Peyer's patch (tissue), 4 donors: Measurements from ENCODE around the gene RAP1GAP. TPM values are rescaled to one million over a fixed set of nuclear protein-coding genes. Genes with fewer than 3 reads are reported as not detected.

Source experiments
- DNase-seq, 3 donors: peaks; one replicate each; pipeline ENCODE4 v3.0.0-alpha.2; 2017 to 2019
- H3K27ac ChIP-seq, 4 donors: fragments of 200-600 bp; sonication (generic); one replicate each; pipeline ENCODE4 v1.5.1; 2016 to 2019
- H3K27me3 ChIP-seq, 2 donors: fragments of 200-600 bp; sonication (generic); one replicate each; pipeline ENCODE4 v1.5.1; 2019
- H3K36me3 ChIP-seq, 3 donors: fragments of 200-600 bp; sonication (generic); one replicate each; pipeline ENCODE4 v1.5.1; 2016 to 2019
- H3K4me1 ChIP-seq, 4 donors: fragments of 200-600 bp; sonication (generic); one replicate each; pipeline ENCODE4 v1.5.1; 2016 to 2019
- H3K4me3 ChIP-seq, 4 donors: fragments of 200-600 bp; sonication (generic); 1 replicate in 3 of 4; 2 replicates in 1 of 4; pipeline ENCODE4 v1.5.1; 2016 to 2019; ENCODE audit warnings: mild to moderate bottlenecking in 1 of 4
- H3K9me3 ChIP-seq, 4 donors: fragments of 200-600 bp; sonication (generic); one replicate each; pipeline ENCODE4 v1.5.1; 2016 to 2019; ENCODE audit warnings: mild to moderate bottlenecking in 1 of 4
- POLR2A ChIP-seq, 2 donors: fragments of 450-650 bp; IDR thresholded peaks; one replicate each; pipeline ENCODE4 v1.5.1; 2017; ENCODE audit warnings: antibody characterized with exemption in 2 of 2, mild to moderate bottlenecking in 2 of 2, moderate library complexity in 2 of 2
- total RNA-seq, 4 donors: library from RNA; depleted of rRNA; stranded (reverse); fragments of >200 nt; gene quantifications; one replicate each; pipeline ENCODE4 v1.1.0, GENCODE V29; 2016
- TF ChIP-seq, protein P1 (sequence below), 6 experiments: fragments of 450-650 bp in 4 of 6; fragments of 200-600 bp in 2 of 6; sonication (generic) in 1 of 6; IDR thresholded peaks; one replicate each; pipeline ENCODE4 v1.5.1; 2017 to 2019; ENCODE audit warnings: antibody characterized with exemption in 6 of 6, mild to moderate bottlenecking in 3 of 6, moderate library complexity in 1 of 6

RAP1GAP gene
- total RNA-seq, 4 donors from 2014 or later: 32.2 to 65.3 (median 57.0) TPM

DNA sequence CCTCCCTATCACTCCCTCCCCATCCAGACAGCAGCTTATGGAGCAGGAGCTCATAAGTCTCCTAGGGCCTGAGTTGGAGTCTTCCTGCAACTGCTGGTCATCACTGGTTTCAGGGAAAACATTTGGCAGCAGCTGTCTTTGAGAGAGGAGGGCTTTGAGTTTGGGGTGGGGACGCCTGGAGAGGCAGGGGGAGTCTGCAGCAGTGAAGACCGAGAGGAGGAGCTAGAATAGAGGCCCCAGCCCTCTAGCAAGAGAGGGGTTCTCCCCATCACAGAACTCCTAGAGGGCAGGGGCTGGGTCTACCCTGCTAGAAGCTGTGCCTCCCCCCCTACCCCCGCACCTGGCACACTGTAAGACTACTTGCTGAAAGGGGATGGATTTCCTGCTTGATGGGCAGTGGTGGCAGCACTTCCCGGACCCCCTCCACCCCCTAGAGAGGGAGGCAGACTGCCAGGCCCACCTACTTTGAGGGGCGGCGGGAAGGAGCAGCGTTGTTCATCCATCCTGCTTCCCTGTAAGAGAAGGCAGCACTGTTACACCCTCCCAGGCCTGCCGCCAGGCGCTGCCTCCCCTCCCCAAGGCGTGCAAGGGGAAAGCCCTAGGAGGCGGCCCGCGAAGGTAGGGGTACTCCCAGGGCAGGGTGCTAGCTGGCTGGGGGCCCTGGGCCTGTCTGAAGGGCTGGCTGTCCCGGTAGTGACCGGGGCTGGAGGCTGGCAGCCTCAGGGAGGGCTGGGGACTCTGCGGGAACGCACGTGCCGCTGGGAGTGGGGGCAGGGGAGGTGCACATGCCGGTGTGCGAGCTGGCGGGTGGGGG is 50.4 kb downstream of the RAP1GAP start:
- Histone ChIP-seq H3K4me3 (peak overlapping the region in 1 of 4 donors; percentile 17), H3K27me3 (no peaks in the 10 kb centered on the region), H3K4me1 (peaks cover 0 to 23% (median 0%) of the 10 kb centered on the region in 4 donors), H3K36me3 (no peaks in the 10 kb centered on the region), H3K27ac (no peak overlapping the region), H3K9me3 (no peaks in the 10 kb centered on the region)
- TF ChIP-seq POLR2A (IDR thresholded peaks at IDR 0.05): no peak
- TF ChIP-seq, protein P1, sequence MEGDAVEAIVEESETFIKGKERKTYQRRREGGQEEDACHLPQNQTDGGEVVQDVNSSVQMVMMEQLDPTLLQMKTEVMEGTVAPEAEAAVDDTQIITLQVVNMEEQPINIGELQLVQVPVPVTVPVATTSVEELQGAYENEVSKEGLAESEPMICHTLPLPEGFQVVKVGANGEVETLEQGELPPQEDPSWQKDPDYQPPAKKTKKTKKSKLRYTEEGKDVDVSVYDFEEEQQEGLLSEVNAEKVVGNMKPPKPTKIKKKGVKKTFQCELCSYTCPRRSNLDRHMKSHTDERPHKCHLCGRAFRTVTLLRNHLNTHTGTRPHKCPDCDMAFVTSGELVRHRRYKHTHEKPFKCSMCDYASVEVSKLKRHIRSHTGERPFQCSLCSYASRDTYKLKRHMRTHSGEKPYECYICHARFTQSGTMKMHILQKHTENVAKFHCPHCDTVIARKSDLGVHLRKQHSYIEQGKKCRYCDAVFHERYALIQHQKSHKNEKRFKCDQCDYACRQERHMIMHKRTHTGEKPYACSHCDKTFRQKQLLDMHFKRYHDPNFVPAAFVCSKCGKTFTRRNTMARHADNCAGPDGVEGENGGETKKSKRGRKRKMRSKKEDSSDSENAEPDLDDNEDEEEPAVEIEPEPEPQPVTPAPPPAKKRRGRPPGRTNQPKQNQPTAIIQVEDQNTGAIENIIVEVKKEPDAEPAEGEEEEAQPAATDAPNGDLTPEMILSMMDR (IDR thresholded peaks at IDR 0.05): no peak
- no peak for DNase-seq

DNA sequence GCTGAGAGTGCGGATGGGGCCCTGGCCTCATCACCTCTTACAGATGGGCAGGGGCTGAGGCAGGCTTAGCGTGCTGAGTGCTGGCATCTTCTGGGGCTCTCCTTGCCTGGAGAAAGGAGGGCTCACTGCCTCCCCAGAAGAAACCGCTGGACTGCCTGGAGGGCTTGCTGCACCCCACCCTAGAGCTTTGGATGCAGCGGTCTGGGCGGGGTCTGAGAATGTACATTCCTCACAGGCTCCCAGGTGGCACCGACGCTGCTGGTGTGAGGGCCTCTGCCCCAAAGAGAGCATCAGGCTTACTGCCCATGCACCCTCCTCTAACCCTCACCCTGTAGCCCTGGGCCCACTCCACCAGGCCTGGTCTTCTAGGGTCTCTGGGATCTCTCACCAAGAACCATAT is 51.1 kb downstream of the RAP1GAP start:
- Histone ChIP-seq H3K36me3 (no peaks in the 10 kb centered on the region), H3K4me1 (peaks cover 0 to 18% (median 0%) of the 10 kb centered on the region in 4 donors), H3K4me3 (no peak overlapping the region), H3K9me3 (no peaks in the 10 kb centered on the region), H3K27me3 (no peaks in the 10 kb centered on the region), H3K27ac (no peak overlapping the region)
- DNase-seq: no peak
- TF ChIP-seq, protein P1 (IDR thresholded peaks at IDR 0.05): no peak
- no peak for TF ChIP-seq POLR2A (IDR thresholded peaks at IDR 0.05)

DNA sequence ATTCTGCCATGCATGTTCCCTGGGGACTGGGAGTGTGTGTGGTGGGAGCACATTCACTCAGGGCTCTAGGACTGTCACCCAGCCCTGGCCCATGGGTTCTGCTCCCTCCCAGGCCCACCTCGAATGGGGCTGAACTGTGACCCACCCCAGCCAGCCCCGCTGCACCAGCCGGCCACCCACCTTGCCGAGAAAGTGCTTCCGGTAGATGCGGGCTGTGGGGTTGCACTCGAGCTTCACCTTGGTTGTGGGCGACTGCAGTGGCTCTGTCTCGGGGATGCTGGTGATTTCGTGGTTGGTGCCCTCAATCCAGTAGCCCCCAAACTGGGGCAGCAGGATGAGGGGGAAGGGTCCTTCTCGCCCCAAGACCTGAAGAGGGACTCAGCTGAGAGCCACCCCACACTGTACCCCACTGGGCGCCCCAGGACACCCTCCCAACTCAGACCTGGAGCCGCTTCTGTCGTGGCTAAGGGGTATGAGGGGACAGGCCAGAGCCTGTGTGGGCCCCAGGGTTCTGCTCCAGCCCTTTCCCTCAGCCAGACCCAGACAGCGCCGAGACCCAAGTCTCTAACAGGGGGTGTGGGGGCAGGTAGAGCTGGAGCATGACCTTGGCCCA is 51.9 kb downstream of the RAP1GAP start:
- peaks cover 0 to 15% (median 0%) of the 10 kb centered on the region in 4 donors for H3K4me1 ChIP-seq

DNA sequence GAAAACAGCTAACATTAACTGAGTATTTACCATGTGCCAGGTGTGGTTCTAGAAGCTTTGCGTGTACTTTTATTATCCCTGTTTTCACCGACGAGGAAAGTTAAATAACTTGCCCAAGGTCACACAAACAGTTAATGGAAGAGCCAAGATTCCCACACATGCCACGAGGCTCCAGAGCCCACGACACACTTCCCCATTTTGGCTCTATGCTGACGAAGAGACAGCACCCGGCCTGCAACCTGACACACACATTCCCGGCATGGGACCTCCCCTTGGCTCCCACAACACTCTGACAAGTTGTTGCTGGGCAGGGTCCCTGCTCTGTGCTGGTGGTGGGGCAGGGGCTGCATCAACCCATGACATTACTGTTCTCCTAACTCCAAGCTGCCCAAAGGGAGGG is 52.8 kb downstream of the RAP1GAP start:
- no peaks in the 10 kb centered on the region for H3K9me3 ChIP-seq
- TF ChIP-seq POLR2A (IDR thresholded peaks at IDR 0.05): no peak
- TF ChIP-seq, protein P1 (IDR thresholded peaks at IDR 0.05): no peak
- no peaks in the 10 kb centered on the region for H3K36me3 ChIP-seq
- H3K27ac ChIP-seq: peak overlapping the region in 1 of 4 donors; percentile 75
- peaks cover 0 to 15% (median 0%) of the 10 kb centered on the region in 4 donors for H3K4me1 ChIP-seq
- DNase-seq: no peak
- H3K4me3 ChIP-seq: no peak overlapping the region
- H3K27me3 ChIP-seq: no peaks in the 10 kb centered on the region

More for the DNA sequence above, 51.9 kb downstream of the RAP1GAP start:
- no peak for DNase-seq
- no peak overlapping the region for H3K4me3 ChIP-seq
- H3K36me3 ChIP-seq: no peaks in the 10 kb centered on the region
- H3K27ac ChIP-seq: peak overlapping the region in 1 of 4 donors; percentile 75
- TF ChIP-seq, protein P1 (IDR thresholded peaks at IDR 0.05): no peak
- TF ChIP-seq POLR2A (IDR thresholded peaks at IDR 0.05): no peak
- H3K27me3 ChIP-seq: no peaks in the 10 kb centered on the region
- no peaks in the 10 kb centered on the region for H3K9me3 ChIP-seq

DNA sequence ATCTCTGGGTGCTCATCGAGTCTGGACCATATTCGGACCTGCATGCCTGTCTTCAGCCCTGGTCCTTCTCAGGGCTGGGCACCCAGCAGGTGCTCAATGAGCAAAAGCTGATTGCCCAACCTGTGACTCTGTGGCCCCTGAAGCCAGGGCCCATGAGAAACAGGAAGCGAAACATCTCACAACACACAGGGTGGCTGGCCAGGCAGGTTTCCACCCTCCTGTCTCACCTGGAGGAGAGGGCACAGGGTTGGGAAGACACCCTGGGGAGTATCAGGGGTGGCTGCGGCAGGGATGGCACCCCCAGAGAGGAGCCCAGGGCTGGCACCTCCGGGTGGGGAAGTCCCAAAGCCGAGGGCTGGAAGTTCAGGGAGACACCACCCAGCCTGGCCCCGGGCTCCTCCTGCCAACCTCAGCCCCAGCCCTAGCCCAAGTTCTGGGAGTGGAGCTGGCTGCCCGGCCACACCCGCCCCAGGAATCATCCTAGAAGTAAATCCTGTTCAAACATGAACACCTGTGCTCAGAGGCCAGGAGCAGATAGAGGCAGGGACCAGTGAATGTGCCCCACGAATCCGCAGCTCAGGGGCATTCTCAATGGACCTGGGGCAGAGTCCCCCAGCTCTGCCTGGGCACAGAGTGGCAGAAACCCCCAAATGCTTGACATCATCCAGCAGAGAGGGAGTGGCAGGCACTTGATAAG is 54.6 kb downstream of the RAP1GAP start:
- DNase-seq: peak in 2 of 3 donors; percentile 60 to 75
- Histone ChIP-seq H3K36me3 (no peaks in the 10 kb centered on the region), H3K9me3 (no peaks in the 10 kb centered on the region), H3K27me3 (no peaks in the 10 kb centered on the region), H3K27ac (peak overlapping the region in 2 of 4 donors; percentile 54 to 75), H3K4me1 (peaks cover 0 to 15% (median 0%) of the 10 kb centered on the region in 4 donors), H3K4me3 (no peak overlapping the region)
- TF ChIP-seq POLR2A (IDR thresholded peaks at IDR 0.05): no peak
- TF ChIP-seq, protein P1 (IDR thresholded peaks at IDR 0.05): no peak
